H1 (cell line): ENCODE results near the gene KCNH1. TPM values are rescaled to one million over a fixed set of nuclear protein-coding genes. Genes with fewer than 3 reads are reported as not detected.

Experiments used
- CHD1 ChIP-seq: IDR thresholded peaks from 2 replicates; pipeline ENCODE4 v1.6.1; 2012; ENCODE audit warnings: low read depth, low read length, improper control_type of control experiment
- CTBP2 ChIP-seq: IDR thresholded peaks from 2 replicates; pipeline ENCODE4 v1.7.0; 2011; ENCODE audit warnings: borderline replicate concordance, mild to moderate bottlenecking, moderate library complexity, mixed read lengths, low read length; ENCODE audit not compliant: insufficient read depth, insufficient read length
- EZH2 ChIP-seq: fragments of 200-600 bp; sonication (generic); IDR thresholded peaks from 2 replicates; pipeline ENCODE4 v1.7.1; 2012; ENCODE audit warnings: low read depth, mild to moderate bottlenecking, moderate library complexity, low read length, inconsistent platforms; ENCODE audit not compliant: severe bottlenecking
- polyA plus RNA-seq, 7 experiments: library from polyadenylated mRNA; depleted of rRNA in 3 of 7; stranded (reverse) in 5 of 7; unstranded in 2 of 7; fragments of >200 nt in 5 of 7; fragments of 200-250 nt in 2 of 7; gene quantifications; 1 replicate in 5 of 7; 2 replicates in 1 of 7; 4 replicates in 1 of 7; pipeline versions ENCODE4 v1.2.1 to v1.2.3, GENCODE V29; 2011 to 2013; ENCODE audit warnings: missing spikeins in 2 of 7, mixed read lengths in 2 of 7
- total RNA-seq: library from RNA; stranded (reverse); fragmentation: NEBNext Ultra II Directional; extraction: Animal tissue kit (Norgen Biotek cat#: 25700); gene quantifications from 2 replicates; pipeline ENCODE4 v1.2.1, GENCODE V29; 2021
- TF ChIP-seq, protein P1 (sequence below), 3 experiments: IDR thresholded peaks; 1 replicate in 2 of 3; 2 replicates in 1 of 3; pipeline versions ENCODE4 v1.5.1 to v1.6.1; 2011; ENCODE audit warnings: low read length in 3 of 3, mild to moderate bottlenecking in 3 of 3, inconsistent platforms in 2 of 3, low read depth in 1 of 3, moderate library complexity in 1 of 3; ENCODE audit not compliant: insufficient read depth in 1 of 3; ENCODE audit errors: control extremely low read depth in 1 of 3
- TF ChIP-seq, protein P2 (sequence below): IDR thresholded peaks from 2 replicates; pipeline ENCODE4 v1.6.1; 2011; ENCODE audit warnings: low read depth, mild to moderate bottlenecking, low read length; ENCODE audit not compliant: insufficient read depth
- TF ChIP-seq, protein P3 (sequence below): fragments of 300-600 bp; sonication (generic); IDR thresholded peaks from 2 replicates; pipeline ENCODE4 v1.7.1; 2012; ENCODE audit warnings: low read length, moderate library complexity, mild to moderate bottlenecking, inconsistent platforms; ENCODE audit not compliant: insufficient replicate concordance

Gene KCNH1
- total and polyA plus RNA-seq, 2 of the 8 experiments (the other 6 are each of a cell fraction or from before 2014, with no cell fraction given): 0.27 to 0.34 TPM

DNA sequence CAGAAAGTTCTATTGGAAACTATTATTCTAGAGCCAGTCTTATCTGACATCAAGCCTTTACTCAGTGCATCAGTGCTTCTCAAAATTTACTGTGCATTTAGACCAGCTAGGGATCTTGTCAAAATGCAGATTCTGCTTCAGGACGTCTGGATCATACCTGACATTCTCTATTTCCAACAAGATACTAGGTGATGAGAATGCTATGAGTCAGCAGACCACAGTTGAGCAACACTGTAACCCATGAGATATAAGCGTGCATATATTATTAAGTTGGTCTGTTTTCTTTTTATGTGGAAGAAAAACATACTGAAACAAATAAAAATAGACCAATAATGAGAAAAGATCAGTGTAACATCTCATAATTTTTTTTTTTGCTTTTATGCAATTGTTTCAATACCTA, 40.4 kb upstream of the KCNH1 start (continued):
- TF ChIP-seq, protein P1, sequence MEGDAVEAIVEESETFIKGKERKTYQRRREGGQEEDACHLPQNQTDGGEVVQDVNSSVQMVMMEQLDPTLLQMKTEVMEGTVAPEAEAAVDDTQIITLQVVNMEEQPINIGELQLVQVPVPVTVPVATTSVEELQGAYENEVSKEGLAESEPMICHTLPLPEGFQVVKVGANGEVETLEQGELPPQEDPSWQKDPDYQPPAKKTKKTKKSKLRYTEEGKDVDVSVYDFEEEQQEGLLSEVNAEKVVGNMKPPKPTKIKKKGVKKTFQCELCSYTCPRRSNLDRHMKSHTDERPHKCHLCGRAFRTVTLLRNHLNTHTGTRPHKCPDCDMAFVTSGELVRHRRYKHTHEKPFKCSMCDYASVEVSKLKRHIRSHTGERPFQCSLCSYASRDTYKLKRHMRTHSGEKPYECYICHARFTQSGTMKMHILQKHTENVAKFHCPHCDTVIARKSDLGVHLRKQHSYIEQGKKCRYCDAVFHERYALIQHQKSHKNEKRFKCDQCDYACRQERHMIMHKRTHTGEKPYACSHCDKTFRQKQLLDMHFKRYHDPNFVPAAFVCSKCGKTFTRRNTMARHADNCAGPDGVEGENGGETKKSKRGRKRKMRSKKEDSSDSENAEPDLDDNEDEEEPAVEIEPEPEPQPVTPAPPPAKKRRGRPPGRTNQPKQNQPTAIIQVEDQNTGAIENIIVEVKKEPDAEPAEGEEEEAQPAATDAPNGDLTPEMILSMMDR (IDR thresholded peaks at IDR 0.05; ENCODE audit: control extremely low read depth in 1 of 3, insufficient read depth in 1 of 3, low read depth in 1 of 3, low read length in 3 of 3): no peak
- no peak for TF ChIP-seq CHD1
- TF ChIP-seq CTBP2: no peak
- TF ChIP-seq, protein P2, sequence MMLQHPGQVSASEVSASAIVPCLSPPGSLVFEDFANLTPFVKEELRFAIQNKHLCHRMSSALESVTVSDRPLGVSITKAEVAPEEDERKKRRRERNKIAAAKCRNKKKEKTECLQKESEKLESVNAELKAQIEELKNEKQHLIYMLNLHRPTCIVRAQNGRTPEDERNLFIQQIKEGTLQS: no peak
- no peak for TF ChIP-seq EZH2
- TF ChIP-seq, protein P3, sequence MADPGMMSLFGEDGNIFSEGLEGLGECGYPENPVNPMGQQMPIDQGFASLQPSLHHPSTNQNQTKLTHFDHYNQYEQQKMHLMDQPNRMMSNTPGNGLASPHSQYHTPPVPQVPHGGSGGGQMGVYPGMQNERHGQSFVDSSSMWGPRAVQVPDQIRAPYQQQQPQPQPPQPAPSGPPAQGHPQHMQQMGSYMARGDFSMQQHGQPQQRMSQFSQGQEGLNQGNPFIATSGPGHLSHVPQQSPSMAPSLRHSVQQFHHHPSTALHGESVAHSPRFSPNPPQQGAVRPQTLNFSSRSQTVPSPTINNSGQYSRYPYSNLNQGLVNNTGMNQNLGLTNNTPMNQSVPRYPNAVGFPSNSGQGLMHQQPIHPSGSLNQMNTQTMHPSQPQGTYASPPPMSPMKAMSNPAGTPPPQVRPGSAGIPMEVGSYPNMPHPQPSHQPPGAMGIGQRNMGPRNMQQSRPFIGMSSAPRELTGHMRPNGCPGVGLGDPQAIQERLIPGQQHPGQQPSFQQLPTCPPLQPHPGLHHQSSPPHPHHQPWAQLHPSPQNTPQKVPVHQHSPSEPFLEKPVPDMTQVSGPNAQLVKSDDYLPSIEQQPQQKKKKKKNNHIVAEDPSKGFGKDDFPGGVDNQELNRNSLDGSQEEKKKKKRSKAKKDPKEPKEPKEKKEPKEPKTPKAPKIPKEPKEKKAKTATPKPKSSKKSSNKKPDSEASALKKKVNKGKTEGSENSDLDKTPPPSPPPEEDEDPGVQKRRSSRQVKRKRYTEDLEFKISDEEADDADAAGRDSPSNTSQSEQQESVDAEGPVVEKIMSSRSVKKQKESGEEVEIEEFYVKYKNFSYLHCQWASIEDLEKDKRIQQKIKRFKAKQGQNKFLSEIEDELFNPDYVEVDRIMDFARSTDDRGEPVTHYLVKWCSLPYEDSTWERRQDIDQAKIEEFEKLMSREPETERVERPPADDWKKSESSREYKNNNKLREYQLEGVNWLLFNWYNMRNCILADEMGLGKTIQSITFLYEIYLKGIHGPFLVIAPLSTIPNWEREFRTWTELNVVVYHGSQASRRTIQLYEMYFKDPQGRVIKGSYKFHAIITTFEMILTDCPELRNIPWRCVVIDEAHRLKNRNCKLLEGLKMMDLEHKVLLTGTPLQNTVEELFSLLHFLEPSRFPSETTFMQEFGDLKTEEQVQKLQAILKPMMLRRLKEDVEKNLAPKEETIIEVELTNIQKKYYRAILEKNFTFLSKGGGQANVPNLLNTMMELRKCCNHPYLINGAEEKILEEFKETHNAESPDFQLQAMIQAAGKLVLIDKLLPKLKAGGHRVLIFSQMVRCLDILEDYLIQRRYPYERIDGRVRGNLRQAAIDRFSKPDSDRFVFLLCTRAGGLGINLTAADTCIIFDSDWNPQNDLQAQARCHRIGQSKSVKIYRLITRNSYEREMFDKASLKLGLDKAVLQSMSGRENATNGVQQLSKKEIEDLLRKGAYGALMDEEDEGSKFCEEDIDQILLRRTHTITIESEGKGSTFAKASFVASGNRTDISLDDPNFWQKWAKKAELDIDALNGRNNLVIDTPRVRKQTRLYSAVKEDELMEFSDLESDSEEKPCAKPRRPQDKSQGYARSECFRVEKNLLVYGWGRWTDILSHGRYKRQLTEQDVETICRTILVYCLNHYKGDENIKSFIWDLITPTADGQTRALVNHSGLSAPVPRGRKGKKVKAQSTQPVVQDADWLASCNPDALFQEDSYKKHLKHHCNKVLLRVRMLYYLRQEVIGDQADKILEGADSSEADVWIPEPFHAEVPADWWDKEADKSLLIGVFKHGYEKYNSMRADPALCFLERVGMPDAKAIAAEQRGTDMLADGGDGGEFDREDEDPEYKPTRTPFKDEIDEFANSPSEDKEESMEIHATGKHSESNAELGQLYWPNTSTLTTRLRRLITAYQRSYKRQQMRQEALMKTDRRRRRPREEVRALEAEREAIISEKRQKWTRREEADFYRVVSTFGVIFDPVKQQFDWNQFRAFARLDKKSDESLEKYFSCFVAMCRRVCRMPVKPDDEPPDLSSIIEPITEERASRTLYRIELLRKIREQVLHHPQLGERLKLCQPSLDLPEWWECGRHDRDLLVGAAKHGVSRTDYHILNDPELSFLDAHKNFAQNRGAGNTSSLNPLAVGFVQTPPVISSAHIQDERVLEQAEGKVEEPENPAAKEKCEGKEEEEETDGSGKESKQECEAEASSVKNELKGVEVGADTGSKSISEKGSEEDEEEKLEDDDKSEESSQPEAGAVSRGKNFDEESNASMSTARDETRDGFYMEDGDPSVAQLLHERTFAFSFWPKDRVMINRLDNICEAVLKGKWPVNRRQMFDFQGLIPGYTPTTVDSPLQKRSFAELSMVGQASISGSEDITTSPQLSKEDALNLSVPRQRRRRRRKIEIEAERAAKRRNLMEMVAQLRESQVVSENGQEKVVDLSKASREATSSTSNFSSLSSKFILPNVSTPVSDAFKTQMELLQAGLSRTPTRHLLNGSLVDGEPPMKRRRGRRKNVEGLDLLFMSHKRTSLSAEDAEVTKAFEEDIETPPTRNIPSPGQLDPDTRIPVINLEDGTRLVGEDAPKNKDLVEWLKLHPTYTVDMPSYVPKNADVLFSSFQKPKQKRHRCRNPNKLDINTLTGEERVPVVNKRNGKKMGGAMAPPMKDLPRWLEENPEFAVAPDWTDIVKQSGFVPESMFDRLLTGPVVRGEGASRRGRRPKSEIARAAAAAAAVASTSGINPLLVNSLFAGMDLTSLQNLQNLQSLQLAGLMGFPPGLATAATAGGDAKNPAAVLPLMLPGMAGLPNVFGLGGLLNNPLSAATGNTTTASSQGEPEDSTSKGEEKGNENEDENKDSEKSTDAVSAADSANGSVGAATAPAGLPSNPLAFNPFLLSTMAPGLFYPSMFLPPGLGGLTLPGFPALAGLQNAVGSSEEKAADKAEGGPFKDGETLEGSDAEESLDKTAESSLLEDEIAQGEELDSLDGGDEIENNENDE: no peak
- TF ChIP-seq, all 59 proteins: peak for 0
